GM19240 (cell line): ENCODE measurements around the gene CENPS.
"Not testable (repeated sequence)": the region's sequence is repeated elsewhere in the genome, so short reads cannot be mapped to it uniquely, and the experiment has no call there.

Experiments
- DNase-seq: peaks from one replicate; pipeline ENCODE4 v3.0.0; 2011; ENCODE audit warnings: low spot score; ENCODE audit not compliant: insufficient read length

Gene CENPS

GRCh38 chr1:10450836-10451235 lies 20.6 kb downstream of the CENPS start:
- no peak for DNase-seq

GRCh38 chr1:10451287-10451686 lies 21.1 kb downstream of the CENPS start:
- DNase-seq, result no peak

- DNase-seq, result no peak
Measured at GRCh38 chr1:10456048-10456447, 25.8 kb downstream of the CENPS start.

- DNase-seq, result no peak
Measured at GRCh38 chr1:10456661-10457060, 26.4 kb downstream of the CENPS start.

GRCh38 chr1:10457462-10457861 lies 27.2 kb downstream of the CENPS start:
- DNase-seq, result not testable (repeated sequence)

- DNase-seq, result no peak
Measured at GRCh38 chr1:10457875-10458274, 27.6 kb downstream of the CENPS start.

- no peak for DNase-seq
Measured at GRCh38 chr1:10459184-10459583, 29.0 kb downstream of the CENPS start.

GRCh38 chr1:10467078-10467477 lies 36.8 kb downstream of the CENPS start:
- no peak for DNase-seq

GRCh38 chr1:10470043-10470442 lies 39.8 kb downstream of the CENPS start:
- no peak for DNase-seq

GRCh38 chr1:10471411-10472219 lies 41.4 kb downstream of the CENPS start:
- DNase-seq, result no peak

GRCh38 chr1:10472220-10473144 lies 42.2 kb downstream of the CENPS start, which contains the start of gene DFFA:
DFFA (minus strand) TSS chr1:10472529; CDS start chr1:10472458, 71 bp downstream.
- peak; percentile 85 for DNase-seq

GRCh38 chr1:10473145-10473765 lies 43.0 kb downstream of the CENPS start:
- no peak for DNase-seq

GRCh38 chr1:10474309-10474612 lies 44.0 kb downstream of the CENPS start:
- not testable (repeated sequence) for DNase-seq

- DNase-seq, result peak; percentile 76
Measured at GRCh38 chr1:10474613-10475507, 44.6 kb downstream of the CENPS start, which contains the start of gene PEX14. PEX14 (plus strand) TSS chr1:10474950; CDS start chr1:10474967, 17 bp downstream.

- no peak for DNase-seq
Measured at GRCh38 chr1:10475510-10475909, 45.3 kb downstream of the CENPS start.

GRCh38 chr1:10479296-10479695 lies 49.1 kb downstream of the CENPS start:
- DNase-seq, result no peak

- no peak for DNase-seq
Measured at GRCh38 chr1:10480614-10481013, 50.4 kb downstream of the CENPS start.

- DNase-seq, result no peak
Measured at GRCh38 chr1:10484521-10484920, 54.3 kb downstream of the CENPS start.

- no peak for DNase-seq
Measured at GRCh38 chr1:10489291-10490055, 59.2 kb downstream of the CENPS start.
